GM20000 (cell line): ENCODE data around the gene ZSWIM9.

Experiments
- DNase-seq: peaks from one replicate; pipeline ENCODE4 v3.0.0; 2012; ENCODE audit warnings: low spot score
- TF ChIP-seq, protein P1 (sequence below): IDR thresholded peaks from 2 replicates; pipeline ENCODE4 v1.5.1; 2012; ENCODE audit warnings: mild to moderate bottlenecking, control low read depth; ENCODE audit errors: extremely low read depth, missing control alignments

ZSWIM9 gene

DNA sequence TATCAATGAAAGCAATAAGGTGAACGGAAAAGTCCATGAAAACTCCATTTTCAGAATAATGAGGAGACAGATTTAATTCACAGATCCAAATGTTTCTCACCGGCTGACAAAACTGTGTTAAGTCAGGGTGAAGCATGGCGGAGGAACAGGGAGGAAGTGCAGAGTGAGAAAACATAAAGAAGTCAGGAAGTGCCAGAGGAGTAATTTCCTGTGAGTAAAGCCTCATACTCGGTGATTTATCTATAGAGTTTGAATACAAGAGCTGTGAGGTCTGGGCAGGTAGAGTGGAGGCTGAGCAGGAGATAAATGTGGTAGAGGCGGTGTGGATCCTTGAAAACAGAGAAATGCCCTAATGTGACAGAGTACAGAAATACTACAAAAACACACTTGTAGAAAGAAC, 73.8 kb downstream of the ZSWIM9 start:
- TF ChIP-seq, protein P1, sequence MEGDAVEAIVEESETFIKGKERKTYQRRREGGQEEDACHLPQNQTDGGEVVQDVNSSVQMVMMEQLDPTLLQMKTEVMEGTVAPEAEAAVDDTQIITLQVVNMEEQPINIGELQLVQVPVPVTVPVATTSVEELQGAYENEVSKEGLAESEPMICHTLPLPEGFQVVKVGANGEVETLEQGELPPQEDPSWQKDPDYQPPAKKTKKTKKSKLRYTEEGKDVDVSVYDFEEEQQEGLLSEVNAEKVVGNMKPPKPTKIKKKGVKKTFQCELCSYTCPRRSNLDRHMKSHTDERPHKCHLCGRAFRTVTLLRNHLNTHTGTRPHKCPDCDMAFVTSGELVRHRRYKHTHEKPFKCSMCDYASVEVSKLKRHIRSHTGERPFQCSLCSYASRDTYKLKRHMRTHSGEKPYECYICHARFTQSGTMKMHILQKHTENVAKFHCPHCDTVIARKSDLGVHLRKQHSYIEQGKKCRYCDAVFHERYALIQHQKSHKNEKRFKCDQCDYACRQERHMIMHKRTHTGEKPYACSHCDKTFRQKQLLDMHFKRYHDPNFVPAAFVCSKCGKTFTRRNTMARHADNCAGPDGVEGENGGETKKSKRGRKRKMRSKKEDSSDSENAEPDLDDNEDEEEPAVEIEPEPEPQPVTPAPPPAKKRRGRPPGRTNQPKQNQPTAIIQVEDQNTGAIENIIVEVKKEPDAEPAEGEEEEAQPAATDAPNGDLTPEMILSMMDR: no peak
- DNase-seq: no peak

DNA sequence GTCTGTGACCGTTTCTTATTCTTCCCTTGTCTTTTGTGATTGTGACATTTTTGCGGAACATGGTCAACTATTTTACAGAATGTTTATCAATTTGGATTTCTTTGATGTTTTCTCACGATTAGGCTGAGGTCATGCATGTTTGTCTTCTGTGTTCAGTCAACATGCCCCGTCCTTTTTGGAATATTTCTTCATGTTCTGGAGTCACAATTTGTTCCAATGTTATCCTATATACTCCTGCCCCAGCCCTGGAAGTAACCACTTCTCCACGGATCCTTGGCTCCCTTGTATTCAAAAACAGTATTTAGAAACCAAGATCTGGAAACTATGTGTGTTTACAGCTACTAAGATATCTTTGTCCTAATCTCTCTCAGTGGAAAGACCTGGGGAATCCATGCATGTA, 75.6 kb downstream of the ZSWIM9 start:
- DNase-seq: no peak
- TF ChIP-seq, protein P1: no peak

DNA sequence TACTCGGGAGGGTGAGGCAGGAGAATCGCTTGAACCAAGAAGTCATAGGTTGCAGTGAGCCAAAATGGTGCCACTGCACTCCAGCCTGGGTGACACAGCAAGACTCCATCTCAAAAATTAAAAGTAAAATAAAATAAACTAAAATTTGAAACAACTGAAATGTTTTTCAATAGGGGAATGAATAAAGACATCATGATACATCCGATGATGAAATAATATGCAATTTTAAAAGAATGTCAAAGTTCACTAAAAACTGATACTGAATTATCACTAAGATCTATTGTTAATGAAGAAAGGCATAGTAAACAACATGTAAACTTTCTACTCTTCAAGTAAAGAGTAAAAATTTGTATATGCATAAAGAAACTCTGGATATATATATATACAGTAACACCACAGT, 76.7 kb downstream of the ZSWIM9 start:
- TF ChIP-seq, protein P1: no peak
- DNase-seq: no peak
